CD4-positive, alpha-beta T cell treated with Interleukin-6 at 100 ng/mL for 8 hours (primary cell): ENCODE results near the gene UBR1.

Experiments
- DNase-seq: peaks from one replicate; pipeline ENCODE4 v3.0.0-alpha.2; 2020; ENCODE audit warnings: mixed read lengths, low spot score

The UBR1 gene

DNA sequence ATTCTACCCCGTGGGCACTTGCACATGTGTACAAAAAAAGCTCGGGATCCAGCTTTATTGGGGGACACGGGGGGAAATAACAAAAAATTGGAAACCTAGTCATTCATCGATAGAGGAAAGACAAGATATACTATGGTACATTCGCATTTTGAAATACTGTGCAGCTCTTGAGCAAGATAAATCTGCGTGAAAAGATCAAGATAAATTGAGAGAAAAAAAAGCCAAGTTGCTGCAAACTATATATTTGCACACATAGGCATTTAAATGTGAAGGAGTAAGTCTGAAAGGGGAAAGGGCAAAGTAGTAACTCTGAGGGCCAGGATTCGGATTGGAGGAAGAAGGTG, 620 bp upstream of the UBR1 start:
- DNase-seq, result no peak

DNA sequence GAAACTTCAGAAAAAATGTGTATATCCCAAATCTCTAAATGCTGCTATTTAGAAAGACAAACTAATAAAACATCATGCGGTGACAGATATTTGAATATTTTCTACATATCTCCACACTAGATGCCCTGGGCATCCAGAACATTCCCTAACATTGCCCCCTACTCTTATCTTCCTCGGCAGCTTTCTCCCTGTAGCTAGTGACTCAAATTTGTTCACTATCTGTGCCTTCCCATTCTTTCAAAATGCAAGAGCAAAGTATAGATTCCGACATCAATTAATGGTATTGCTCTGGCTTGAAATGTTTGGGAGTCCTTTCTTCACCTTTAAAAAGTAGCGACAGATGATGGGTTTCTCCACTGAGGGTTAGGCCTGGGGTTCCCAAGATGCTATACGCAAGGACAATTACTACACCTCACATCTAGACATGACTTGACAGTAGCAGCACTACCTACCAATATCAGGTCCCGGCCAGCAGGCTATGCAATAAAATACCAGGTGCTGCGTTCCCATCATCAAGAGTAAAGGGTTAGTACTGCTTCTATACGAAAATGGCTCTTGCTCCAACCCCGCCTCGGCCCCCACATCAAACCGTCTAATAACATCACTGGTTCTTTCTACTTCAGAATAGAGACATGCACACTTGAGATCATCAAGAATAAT, 631 bp downstream of the UBR1 start:
- DNase-seq, result no peak

DNA sequence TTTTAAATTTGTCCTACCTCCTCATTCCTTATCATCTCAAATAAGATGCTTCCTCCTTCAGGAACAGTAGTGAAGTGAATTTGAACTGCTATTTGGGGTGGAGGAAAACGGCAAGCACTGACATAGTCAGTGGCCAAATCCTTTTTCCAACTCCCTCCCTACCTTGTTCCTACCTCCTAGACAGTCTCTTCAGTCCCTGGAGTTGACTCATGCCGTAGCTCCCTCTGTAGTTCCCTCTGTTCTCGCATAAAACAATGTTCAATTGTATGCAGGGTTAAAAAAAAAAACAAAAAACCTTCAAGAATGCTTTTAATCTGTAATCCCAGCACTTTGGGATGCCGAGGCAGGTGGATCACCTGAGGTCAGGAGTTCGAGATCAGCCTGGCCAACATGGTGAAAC, 1.4 kb downstream of the UBR1 start:
- no peak for DNase-seq

DNA sequence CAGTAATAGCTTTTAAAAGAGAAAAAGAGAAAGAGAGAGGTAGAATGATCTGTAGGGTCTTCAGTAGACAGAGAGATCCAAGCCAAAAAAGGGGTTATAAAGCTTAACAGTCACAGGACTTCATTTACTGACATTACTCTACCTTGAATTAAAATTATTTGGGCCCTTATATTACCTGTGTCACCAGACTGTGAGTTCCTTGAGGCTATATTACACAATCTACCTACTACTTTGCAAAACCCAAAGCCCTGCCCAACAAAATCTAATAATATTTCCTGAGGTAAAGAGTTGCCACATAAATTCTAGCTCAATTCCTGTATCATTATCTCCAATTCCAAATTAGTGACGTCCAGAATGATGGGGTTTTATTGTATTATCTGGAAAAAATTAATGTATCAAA, 1.9 kb downstream of the UBR1 start:
- DNase-seq, result no peak

DNA sequence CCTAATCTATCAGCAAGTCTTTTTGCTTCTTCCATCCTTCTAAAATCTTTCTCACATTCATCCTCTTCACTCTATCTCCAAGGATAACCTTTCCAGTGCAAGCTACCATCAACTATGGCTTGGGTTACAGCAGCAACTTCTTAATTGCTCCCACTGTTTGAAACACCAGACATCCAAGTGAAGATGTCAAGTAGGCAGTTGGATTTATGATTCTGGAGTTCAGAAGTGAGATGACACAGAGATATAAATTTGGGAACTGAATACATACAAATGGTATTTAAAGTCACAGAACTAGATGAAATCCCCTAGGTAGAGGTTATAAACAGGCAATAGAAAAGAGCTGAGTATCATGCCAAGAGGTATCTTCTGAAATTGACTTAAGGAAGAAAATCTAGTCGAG, 3.7 kb downstream of the UBR1 start:
- no peak for DNase-seq

DNA sequence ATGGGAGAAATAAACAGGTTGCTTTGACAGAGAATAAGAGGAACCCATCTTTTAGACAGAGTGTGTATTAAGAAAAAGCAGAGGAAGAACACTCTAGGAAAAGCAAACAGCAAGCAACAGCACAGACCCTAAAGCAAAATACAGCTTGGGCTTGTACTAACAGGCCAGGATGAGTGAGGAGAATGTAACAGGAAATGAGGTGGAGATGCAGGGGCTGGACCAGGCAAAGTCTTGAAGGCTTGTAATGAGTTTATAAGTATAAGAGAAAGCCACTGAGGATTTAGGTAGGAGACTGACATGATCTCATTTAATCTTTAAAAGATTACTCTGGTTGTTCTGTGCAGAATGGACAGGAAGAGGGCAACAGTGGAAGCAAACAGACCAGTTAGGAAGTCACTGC, 4.9 kb downstream of the UBR1 start:
- DNase-seq, result no peak

DNA sequence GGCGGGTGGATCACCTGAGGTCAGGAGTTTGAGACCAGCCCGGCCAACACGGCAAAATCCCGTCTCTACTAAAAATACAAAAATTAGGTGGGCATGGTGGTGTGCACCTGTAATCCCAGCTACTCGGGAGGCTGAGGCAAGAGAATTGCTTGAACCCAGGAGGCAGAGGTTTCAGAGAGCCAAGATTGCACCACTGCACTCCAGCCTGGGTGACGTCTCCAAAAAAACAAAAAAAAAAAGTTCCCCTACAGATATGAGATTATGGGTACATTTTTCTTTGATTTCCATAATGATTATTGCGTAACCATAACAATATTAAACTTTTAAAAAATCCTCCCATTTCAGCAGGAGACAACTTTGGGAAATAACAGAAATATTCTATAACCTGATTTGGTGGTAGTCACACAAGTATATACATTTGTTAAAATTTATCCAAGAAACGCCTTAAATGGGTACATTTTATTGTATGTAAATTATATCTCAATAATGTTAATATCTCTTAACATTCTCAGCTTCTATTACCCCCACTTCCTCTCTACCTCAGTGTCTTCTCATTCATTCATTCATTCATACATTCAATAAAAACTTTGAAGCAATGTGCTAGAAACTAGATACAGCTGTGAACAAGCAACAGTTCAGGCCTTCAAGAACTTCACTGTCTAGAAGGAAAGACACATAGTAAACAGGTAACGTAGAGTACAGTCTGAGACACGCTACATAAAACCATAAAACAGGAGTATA, 6.6 kb downstream of the UBR1 start:
- DNase-seq, result no peak

DNA sequence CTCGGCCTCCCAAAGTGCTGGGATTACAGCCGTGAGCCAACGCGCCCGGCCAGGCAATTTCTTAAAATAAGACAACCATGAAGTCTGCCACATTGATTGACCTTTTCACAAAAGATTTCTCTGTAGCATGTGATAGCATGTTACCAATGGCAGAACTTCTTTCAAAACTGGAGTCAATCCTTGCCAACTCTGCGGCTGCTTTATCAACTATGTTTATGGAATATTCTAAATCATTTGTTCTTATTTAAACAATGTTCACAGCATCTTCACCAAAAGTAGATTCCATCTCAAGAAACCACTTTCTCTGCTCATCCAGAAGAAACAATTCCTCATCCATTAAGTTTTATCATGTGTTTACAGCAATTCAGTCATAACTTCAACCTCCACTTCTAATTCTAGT, 9.4 kb downstream of the UBR1 start:
- DNase-seq, result no peak

DNA sequence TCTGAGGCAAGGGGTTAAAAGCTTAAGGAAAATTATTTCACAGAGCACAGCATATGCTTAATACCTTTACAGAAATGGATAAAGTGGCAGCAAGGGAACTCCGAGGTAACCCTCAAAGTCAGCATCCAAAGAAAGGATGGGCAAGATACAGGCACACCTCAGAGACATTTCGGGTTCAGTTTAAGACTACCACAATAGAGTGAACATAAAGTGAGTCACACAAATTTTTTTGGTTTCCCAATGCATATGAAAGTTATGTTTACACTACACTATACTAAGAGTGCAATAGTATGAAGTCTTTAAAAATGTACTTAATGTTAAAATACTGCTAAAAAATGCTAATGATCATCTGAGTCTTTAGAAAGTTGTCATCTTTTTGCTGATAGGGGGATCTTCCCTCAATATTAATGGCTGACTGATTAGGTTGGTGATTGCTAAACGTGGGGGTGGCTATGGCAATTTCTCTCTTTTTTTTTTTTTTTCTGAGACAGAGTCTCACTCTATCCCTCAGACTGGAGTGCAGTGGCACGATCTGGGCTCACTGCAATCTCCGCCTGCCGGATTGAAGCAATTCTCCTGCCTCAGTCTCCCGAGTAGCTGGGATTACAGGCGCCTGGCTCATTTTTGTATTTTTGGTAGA, 10.0 kb downstream of the UBR1 start:
- no peak for DNase-seq

DNA sequence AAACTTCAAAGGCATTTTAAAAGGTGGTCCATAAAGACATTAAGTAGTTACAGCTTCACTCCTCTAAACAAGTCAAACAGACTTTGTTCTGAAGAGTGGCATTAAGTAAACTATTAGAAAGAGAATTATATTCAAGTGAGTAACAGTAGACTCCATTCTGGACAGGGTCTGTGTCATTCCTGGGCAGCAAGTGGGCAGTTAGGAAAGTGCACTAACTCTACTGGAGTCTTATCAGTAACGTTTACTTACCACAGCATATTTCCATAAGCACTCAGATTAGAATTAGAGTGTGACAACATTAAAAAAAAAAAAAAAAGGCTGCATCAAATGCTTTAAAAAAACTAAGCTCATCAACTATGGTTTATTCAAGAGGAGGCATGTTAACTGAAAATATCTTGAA, 10.6 kb downstream of the UBR1 start:
- no peak for DNase-seq

DNA sequence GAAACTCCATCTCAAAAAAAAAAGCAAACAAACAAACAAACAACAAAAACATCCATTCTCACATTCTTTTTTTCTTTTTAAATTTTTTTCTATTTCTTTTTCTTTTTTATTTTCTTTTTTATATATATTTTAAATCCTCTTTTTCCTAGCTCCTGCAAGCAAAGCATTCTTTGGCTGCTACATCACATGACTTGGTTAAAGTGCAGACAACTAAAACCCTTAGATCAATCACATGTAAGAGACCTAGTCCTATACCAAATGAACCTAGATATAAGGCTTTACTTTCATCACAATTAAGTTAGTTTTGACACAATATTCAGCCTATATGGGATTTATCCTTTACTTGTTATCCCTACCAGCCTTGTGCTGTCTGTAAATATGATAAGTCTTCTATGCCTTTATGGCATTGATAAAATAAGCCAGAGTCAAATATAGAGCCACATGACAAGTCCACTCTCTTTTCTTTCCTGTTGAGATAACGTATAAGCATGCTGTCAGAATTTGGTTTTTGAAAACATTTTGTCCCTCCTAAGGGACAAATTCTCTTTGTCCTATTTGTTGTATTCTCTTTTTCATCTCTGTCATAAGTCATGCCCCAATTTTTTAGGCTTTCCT, 11.3 kb downstream of the UBR1 start:
- DNase-seq, result no peak

DNA sequence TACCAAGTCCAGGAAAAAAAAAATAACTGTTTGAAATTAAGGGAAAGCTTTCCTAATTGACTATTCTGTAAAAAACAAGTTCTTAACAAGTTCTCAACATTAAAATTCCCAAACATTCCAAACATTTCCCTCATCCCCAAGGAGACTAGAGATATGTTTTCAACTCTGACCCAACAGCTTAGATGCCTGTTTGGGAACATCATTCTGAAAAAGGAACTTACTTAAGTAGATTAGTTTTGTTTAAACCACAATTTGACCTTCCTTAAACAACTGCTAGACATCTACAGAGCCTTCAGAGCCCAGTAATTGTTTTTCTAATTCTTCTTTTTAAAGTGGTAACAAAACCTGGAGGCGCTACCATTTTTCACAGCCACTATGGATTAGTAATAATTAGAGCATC, 12.8 kb downstream of the UBR1 start:
- DNase-seq, result no peak

DNA sequence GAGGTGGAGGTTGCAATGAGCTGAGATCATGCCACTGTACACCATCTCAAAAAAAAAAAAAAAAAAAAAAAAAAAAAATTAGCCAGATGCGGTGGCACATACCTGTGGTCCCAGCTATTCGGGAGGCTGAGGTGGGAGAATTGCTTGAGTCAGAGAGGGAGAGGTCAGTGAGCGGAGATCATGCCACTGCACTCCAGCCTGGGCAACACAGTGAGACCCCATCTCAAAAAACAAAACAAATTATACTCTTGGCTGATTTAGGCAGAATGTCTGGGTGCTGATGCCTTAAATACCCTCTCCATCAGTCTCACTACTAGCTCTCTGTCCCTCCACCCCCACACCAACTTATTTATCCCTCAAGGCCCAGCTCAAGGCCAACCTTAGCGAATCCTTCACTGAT, 14.0 kb downstream of the UBR1 start:
- no peak for DNase-seq

DNA sequence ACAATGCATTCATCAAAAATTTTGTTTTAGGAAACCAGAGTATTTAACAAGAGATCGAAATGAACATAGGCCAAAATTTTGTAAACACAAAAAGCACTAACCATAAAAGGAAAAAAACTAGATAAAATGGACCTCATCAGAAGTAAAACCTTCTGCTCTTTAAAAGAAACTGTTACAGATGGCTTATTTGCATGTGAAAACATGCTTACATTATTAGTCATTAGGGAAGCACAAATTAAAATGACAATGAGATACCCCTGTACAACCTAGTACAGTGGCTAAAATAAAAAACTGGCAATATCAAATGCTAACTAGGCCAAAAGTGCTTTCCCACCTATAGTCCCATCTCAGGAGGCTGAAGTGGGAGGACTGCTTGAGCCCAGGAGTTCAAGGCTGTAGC, 19.3 kb downstream of the UBR1 start:
- DNase-seq, result no peak

DNA sequence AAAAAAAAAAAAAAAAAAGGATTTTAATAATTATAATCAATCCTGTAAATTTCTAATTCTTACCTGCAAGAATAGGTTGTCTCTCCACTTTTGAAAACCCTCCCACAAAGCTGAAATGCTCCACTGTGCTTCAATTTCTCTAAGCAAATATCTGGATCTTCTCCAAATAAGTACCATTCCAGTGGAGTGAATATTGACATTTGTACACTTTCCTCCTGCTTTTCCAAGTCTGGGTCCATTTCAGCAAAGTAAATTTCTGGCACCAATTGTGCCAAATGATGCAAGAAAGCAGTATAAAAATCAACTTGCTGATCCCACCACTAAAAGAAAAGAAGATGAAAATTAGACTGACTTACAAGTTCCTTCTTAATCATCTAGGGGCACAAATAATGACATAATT, 19.9 kb downstream of the UBR1 start:
- no peak for DNase-seq

DNA sequence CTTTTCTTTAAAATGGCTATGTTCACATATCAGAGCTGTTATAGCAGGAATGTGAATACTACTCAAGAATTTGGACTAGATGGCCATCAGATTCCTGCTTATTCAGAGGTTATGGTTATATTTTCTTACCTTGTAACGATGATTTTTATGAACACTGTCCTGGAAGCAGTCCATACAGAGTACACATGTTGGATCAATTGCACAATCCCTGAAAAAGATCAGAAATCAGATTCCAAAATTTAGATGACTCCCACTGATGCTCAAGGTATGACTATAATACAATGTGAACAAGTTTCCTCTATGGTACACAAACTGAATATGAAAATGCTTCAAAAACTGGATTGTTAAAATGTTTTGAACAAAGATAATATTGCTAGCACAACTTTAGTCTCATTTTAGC, 23.3 kb downstream of the UBR1 start:
- no peak for DNase-seq

DNA sequence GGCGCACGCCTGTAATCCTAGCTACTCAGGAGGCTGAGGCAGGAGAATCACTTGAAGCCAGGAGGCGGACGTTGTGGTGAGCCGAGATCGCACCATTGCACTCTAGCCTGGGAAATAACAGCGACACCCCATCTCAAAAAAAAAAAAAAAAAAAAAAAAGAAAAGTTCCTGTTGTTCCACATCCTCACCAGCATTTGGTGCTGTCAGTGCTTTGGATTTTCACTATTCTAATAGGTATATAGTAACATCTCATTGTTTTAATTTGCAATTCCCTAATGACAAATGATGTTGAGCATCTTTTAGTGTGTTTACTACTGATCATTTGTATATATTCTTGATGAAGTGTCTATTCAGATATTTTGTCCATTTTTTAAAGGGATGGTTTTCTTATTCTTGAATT, 24.6 kb downstream of the UBR1 start:
- DNase-seq, result no peak

DNA sequence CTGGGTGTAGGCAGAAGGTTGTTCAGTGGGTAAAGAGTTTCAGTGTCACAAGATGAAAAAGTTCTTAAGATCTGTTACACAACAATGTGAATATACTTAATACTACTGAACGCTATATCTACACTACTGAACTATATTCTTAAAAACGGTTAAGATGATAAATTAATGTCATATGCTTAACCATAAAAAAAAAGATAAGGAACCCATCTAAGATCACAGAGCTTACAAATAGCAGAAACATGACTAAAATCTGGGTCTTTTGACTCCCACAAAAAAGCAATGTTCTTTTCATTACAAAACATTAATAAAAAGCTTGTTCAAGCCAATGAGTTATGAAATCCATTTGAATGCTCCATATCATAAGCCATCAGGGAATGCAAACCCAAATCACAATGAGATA, 34.4 kb downstream of the UBR1 start:
- no peak for DNase-seq

DNA sequence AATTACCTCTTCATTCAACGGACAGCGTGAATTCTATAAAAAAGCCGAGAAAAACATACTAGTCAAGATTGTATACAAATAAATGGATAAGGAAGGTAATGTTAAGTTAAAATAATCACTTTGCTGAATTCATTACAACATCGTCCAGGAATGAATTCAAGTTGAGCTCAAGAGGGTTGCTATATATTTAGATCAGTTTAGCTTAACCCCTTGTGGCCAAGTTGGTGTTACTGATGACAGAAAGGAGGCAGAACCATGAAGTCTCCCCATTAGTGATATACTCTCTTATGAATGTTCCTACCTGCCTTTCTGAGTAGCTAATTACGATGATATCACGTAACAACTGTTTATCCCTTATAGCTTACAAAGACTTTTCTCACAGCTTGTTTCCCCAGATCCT, 34.9 kb downstream of the UBR1 start:
- no peak for DNase-seq

DNA sequence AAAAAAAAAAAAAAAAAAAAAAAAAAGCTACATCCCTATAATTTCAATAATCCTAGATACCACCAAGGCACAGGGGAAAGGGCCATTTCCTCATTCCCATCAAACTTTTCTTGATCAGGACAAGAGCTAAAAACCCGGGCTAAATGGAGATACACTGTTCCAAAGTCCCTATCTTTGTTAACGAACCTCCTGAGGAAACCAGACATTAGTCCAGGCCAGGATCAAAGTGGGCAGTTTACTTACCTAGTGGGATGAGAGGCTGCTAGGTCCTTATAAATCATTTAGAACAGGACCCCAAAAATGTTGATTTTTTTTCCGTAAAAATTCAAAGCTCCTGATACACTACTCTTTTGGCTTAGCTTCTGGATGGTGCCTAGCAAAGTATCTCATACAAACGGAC, 35.6 kb downstream of the UBR1 start:
- DNase-seq, result no peak

DNA sequence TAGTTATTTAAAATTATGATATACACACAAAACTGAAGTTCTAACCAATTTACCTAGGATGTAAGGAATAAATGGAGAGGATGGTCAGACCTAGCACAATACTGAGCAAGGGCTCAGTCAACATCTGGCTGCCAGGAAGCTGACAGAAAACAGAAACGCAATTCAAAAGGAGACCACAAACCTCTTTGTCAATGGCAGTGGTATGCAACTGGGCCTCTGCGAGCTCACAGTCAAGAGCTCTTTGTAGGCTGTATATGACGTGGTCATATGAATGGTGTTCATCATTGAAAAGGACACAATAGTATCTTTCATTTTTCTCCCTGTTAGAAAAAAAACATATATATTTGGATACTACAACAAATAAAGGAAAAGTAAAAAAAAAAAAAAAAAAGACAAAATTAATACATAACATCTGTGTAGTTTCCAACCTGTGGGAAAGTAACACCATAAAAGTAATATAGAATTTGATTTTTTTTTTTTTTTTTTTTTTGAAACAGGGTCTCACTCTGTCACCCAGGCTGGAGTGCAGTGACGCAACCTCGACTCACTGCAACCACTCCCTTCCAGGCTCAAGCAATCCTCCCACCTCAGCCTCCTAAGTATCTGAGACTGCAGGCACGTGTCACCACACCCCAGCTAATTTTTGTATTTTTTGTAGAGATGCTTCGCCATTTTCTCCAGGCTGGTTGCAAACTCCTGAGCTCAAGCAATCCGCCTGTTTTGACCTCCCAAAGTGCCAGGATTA, 37.9 kb downstream of the UBR1 start:
- DNase-seq, result no peak

DNA sequence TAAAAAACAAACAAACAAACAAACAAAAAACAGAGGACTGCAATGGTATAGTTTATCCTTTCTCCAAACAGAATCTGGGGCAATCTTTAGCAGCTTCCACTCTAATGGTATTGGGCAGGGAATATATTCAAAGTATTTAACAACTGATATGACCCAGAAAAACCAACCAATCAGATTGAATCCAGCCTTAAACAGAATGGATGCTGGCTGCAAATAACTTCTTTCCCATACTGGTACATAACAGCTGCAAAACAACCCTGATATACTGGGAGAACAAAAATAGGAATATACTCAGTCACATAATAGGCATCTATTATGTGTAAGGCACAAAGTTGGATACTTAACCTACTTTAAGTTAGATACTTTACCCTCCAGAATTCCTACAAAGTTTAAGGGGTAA, 49.1 kb downstream of the UBR1 start:
- DNase-seq, result no peak

DNA sequence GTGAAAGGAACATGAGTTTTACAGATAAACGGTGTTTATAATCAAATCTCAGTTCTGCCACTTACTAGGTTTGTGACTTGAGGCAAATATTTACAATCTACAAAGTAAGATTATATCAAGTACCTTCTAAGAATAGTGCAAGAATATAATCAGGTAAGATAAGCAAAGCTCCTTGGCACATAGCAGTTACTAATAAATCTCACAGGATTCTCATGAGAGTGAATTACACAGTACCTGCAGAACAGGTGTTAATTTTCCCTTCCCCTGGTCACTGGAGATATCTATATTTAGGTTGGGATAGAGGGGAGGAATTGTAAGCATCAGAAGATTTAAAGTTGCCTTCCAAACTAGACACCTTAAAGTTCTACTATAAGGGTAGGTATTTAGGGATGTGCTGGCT, 53.0 kb downstream of the UBR1 start:
- no peak for DNase-seq
